GM19023 (cell line): Measurements from ENCODE around the gene SMOC2.

Experiments
- ATAC-seq: cut with Tn5 transposase; IDR thresholded peaks from one replicate; pipeline ENCODE4 v1.9.1; 2021; ENCODE audit warnings: mild to moderate bottlenecking, moderate library complexity; ENCODE audit not compliant: unreplicated experiment

Gene SMOC2, protein sequence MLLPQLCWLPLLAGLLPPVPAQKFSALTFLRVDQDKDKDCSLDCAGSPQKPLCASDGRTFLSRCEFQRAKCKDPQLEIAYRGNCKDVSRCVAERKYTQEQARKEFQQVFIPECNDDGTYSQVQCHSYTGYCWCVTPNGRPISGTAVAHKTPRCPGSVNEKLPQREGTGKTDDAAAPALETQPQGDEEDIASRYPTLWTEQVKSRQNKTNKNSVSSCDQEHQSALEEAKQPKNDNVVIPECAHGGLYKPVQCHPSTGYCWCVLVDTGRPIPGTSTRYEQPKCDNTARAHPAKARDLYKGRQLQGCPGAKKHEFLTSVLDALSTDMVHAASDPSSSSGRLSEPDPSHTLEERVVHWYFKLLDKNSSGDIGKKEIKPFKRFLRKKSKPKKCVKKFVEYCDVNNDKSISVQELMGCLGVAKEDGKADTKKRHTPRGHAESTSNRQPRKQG

DNA sequence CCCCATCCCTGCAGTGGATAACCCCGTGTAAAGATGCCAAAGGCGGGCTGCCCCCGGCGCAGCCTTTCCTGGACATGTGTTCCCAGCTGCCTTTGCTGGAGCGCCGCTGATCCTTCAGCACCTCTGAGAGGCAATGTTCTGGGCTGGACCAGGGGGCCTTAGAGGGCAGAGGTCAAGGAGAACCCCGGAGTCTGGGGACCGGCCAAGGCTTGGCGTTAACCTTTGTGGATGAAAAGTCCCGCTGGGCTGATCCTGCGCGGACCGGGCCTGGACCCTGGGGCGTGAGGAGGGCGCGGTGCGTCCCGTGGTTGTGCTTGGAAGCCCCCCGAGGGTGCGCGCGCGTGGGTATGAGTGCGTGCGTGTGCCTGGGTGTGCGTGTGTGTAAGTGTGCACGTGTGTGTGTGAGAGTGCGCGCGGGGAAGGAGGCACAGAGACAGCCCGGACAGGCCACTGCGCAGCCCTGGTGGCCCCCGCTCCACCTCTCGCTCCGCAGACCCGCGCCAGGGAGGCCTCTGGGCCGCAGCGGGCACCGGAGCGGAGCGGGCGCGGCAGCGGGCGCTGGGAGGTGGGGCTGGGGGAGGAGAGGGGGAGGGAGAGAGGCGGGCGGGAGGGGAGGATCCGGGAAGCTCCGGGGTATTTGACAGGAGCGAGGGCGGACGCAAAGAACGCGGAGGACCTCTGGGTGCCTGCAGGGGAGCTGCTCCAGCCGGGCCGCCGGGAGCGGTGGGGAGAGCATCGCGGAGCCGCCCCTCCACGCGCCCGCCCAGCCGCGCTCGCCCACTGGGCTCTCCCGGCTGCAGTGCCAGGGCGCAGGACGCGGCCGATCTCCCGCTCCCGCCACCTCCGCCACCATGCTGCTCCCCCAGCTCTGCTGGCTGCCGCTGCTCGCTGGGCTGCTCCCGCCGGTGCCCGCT, at the start of gene SMOC2:
TSS of gene SMOC2 (plus strand) at position 665 of the 914 bp plus-strand sequence. CDS start at position 852, 187 bp downstream.
- no peak for ATAC-seq

DNA sequence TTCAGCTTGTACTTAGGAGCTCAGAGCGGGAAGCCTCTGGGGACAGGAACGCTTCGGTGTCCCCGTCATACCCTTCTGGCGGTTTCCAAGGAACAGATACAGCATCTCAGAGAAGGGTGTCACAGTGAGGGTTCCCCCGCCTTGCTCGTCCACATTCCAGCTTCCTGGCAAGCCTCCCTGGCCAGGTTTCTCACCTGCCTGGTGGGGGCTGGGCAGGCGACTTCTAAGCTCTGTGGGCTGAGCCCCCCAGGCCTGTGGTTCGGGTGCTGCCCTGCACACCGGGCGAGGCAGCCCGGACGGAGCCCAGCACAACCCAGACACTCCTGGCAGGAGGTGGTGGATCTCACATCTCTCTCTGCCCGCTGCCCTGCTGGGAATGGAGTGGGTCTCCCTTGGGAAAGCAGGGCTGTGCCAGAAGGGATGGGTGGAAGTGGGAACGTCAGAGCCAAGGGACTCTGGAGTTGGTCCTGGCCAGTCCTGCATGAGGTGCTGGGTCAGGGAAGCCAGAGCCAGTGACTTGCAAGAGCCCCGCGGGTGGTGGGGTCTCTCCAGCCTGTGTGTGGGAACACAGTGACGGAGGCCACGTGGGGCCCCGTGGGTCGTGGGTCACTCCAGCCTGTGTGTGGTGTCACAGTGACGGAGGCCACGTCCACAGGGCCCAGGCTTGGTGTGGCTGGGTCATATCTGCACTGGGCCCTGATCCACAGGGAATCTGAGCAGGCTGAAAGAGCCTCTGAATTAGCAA, 47.7 kb upstream of the SMOC2 start:
- ATAC-seq, result no peak

GRCh38 chr6:168394606-168395005, 46.4 kb upstream of the SMOC2 start:
- ATAC-seq, result no peak

DNA sequence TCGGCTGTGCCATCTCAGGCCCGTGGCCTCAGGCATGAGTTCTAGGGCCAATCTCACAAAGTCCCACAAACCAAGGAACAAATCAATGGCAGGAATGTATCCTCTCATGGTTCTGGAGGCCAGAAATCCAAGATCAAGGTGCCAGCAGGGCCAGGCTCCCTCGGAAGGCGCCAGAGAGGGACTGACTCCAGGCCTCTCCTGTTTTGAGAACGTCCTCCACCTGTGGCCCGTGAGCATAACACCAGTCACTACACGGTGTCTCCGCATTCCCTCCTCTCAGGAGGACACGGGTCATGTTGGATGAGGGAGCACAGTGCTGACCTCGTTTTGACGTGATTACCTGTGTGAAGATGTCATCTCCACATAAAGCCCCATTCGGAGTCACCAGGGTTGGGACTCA, 45.0 kb upstream of the SMOC2 start:
- no peak for ATAC-seq

DNA sequence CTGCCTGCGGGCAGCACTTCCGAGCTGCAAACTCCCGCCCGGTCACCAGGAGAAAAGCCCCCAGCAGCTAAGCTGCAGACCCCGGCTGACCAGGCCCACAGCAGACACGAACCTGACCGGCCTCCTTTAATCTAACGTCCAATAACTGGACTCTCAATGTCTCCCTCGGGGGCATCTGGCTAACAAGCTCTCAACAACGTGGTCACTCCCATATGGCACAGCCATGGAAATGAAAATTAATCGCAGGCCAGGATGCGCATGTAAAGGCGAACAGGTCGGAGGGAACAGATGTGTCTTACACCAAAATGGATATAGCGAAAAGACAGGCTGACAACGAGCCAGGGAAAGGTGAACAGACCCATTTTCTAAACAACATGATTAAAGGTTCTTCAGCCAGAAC, 44.4 kb upstream of the SMOC2 start:
- no peak for ATAC-seq

DNA sequence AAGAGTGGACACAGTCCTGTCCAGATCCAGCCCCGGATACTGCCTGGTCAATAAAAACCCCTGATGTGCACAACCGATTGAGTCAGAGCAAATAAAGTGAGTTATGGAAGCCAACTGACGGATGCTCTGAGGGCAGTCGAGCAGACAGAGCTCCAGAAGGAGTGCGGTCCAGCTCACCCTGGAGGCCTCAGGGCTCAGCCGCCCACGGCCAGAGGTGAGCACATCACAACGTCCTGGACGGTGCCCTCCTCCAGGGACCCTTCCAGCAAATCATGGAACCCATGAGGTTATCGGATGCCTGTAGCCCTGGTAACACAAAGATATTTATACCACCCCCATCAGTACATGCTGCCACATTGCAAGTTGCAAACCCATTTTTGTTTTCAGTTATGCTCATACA, 44.0 kb upstream of the SMOC2 start:
- no peak for ATAC-seq

DNA sequence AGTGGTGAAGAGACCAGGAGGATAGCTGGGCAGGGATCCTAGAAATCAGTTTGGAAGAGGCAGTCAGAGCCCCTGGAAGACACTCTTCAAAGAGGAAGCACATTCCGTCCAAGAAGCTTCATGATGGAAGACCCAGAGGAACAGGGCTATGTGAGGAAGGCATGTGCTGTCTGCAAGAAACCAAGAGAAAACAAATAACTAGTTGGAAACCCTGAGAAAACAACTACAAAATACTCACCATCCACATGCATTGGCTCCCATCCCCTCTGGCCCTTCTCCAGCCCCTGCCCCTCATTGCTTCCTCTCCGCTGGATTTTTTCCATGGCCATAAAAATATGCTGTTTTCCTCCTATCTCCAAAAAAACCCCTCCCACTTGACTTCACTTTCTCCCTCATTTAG, 40.9 kb upstream of the SMOC2 start:
- ATAC-seq, result no peak

DNA sequence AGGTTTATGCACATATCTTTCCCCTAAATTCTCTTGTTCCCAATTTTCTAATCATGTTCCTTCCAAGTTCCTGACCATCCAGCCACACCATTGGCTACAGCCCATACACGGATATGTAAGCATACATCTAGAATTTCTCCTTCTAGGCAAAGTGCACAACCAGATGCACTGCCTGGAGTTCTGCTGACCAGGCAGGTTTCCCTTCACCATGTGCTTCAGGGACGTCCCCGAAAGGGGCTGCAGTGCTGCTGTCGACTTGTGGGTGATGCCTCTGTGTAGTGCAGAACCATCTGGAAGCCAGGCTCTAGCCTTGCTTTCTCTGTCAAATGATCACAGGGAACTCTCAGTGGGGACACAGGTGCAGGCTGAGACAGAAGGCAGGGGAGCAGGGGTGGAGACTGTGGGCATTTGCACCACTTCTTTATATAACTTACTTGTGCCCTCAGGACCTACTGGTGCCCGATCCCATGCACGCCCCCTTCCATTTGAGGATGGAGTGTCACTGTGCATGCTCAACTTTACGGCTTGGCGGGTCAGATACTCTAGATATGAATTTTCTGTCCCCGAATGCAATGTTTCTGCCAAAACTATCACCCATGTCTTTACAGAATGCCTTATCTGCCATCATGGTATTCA, 37.5 kb upstream of the SMOC2 start:
- no peak for ATAC-seq

DNA sequence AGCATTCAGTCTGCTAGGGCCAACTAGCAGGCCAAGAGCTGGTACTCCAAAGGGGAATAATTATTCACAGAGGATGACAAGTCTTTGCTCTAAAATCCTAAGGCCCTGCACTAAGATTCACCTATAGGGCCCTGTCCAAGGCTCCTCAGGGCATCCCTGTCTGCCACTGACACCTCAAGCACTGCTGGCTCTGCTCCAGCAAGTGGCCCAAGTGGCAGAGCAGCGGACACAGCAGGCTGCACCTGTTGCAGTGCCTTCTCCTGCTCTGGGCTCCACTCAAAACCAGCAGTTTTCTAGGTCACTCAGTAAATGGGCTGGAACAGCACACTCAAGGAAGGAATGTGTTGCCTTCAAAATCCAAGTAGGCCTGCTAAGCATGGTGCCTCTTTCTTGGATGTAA, 36.4 kb upstream of the SMOC2 start:
- ATAC-seq, result no peak

DNA sequence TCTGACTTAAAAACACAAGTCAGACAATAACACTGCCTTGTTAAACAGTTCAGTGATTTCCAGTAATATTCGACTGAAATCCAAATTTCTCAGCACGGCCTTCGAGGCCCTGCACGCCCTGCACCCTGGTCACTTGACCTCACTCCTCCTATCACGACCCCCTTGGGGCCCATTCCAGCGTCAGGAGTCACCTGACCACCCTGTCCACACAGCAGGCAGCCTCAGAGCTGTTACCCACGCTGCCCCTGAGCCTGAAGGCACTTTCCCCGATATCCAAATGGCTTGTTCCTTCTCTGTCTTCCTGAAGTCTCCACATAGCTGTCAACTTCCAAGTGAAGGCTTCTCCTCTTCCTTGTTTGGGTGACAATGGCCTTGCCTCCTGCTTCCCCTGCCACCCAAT, 33.1 kb upstream of the SMOC2 start:
- ATAC-seq, result no peak

GRCh38 chr6:168408504-168409136, 32.4 kb upstream of the SMOC2 start:
- no peak for ATAC-seq

- ATAC-seq, result no peak
These were observed 30.9 kb upstream of the SMOC2 start for GRCh38 chr6:168410035-168410434.

DNA sequence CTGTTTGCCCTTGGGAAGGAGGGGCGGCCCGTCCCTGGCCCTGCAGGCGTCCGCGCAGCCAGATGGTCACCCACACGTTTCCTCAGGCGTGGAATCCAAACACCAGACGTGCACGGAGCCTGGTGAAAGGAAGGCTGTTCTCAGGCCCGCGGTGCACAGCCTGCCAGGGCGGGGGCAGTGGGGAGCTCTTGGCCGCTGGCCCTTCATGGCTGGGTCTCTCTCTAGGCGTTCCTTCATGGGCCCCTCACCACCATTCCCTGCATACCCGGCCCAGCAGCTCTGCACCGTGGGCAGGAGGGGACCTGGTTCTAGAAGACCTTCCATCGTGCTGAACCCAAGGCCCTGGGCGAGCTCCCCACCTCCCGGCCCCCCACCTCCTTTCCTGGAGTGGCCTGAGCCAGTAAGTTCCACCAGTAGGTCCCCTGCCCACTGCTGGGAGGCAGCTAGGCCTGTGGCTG, 30.4 kb upstream of the SMOC2 start:
- no peak for ATAC-seq

- ATAC-seq, result no peak
These were observed 29.9 kb upstream of the SMOC2 start for GRCh38 chr6:168411130-168411529.

GRCh38 chr6:168411793-168412192, 29.2 kb upstream of the SMOC2 start:
- no peak for ATAC-seq

DNA sequence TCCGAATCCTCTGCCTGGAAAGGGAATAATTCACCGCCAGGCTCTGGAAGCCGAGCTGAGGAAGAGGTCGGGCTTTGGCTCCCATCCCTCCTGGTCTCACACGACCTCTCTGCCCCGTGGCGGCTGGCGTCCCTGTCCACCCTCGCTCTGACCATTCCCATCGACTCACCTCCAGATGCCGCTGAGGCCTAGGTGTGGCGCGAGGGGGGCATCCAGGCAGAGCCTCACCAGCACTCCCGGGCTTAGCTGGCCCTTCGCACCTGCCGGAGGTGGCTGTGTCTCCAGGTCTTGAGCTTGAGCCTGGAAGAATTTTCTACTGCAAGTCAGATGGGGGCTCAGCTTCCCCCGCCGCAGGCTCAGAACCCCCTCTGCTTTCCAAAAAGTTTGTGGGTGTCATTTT, 28.5 kb upstream of the SMOC2 start:
- ATAC-seq, result no peak

GRCh38 chr6:168413018-168413720, 27.8 kb upstream of the SMOC2 start:
- no peak for ATAC-seq

DNA sequence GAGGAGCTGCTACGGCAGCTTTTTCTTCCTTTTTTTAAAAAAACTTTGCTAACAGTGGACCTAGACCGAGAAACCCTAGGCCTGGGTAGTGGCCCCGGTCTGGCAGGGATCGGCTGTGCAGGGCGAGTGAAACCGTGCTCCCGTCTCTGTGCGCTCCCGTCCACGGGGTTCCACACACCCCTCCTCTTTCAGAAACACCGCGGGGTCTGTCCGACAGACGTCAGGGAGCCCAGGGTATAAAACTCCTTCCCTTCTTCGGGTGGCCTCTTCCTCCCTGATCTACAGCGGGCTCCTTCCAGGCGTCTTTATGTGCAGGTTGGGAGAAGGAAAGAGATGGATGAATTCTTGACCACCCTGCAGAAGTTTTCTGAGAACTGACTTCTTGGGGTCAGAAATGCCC, 27.1 kb upstream of the SMOC2 start:
- no peak for ATAC-seq

GRCh38 chr6:168414336-168415097, 26.5 kb upstream of the SMOC2 start:
- no peak for ATAC-seq
